ENCODE data around the gene CAPN2. TPM values are rescaled to one million over a fixed set of nuclear protein-coding genes. Genes with fewer than 3 reads are reported as not detected.

The CAPN2 gene
- total RNA-seq, 1 donor from 2014 or later: 391 TPM

- Histone ChIP-seq H3K9ac (ENCODE audit: low read length) (no peak overlapping the region), H3K4me3 (ENCODE audit: insufficient read depth, low read depth, low read length) (no peak overlapping the region), H3K4me2 (ENCODE audit: low read length) (no peak overlapping the region), H3K27ac (ENCODE audit: low read depth, low read length) (peak overlapping the region; percentile 46), H3K4me1 (ENCODE audit: insufficient read depth, low read length) (peaks cover 7% of the 10 kb centered on the region), H2AFZ (ENCODE audit: low read depth, low read length) (no peak overlapping the region), H3K79me2 (ENCODE audit: insufficient read depth, low read length) (no peaks in the 10 kb centered on the region), H3K36me3 (ENCODE audit: insufficient read depth, low read length) (peaks cover 36% of the 10 kb centered on the region), H3K27me3 (ENCODE audit: insufficient read depth, low read length) (no peaks in the 10 kb centered on the region), H4K20me1 (ENCODE audit: insufficient read depth, low read length) (no peaks in the 10 kb centered on the region), H3K9me3 (ENCODE audit: insufficient read depth, low read depth, low read length) (no peaks in the 10 kb centered on the region)
- Mint-ChIP-seq H3K4me1 (ENCODE audit: low read depth, unreplicated experiment) (peaks cover 20% of the 10 kb centered on the region), H3K9me3 (ENCODE audit: unreplicated experiment) (no peaks in the 10 kb centered on the region), H3K4me3 (ENCODE audit: unreplicated experiment) (no peak overlapping the region), H3K27me3 (ENCODE audit: low read depth, unreplicated experiment) (no peaks in the 10 kb centered on the region), H3K36me3 (ENCODE audit: low read depth, unreplicated experiment) (peaks cover 5% of the 10 kb centered on the region), H3K27ac (ENCODE audit: unreplicated experiment) (no peak overlapping the region)
- TF ChIP-seq EZH2 (IDR thresholded peaks at IDR 0.05; ENCODE audit: insufficient read depth, low read length) (no peak), CTCF (IDR thresholded peaks at IDR 0.05; ENCODE audit: insufficient read depth, low read depth, low read length) (no peak)
- no peak for DNase-seq (ENCODE audit: low read depth)
- no peak for FAIRE-seq
Measured at GRCh38 chr1:223780949-223781348, 68.6 kb downstream of the CAPN2 start.

- Histone ChIP-seq H3K79me2 (ENCODE audit: insufficient read depth, low read length) (no peaks in the 10 kb centered on the region), H3K4me3 (ENCODE audit: insufficient read depth, low read depth, low read length) (no peak overlapping the region), H3K4me2 (ENCODE audit: low read length) (no peak overlapping the region), H4K20me1 (ENCODE audit: insufficient read depth, low read length) (no peaks in the 10 kb centered on the region), H3K9me3 (ENCODE audit: insufficient read depth, low read depth, low read length) (no peaks in the 10 kb centered on the region), H2AFZ (ENCODE audit: low read depth, low read length) (no peak overlapping the region), H3K4me1 (ENCODE audit: insufficient read depth, low read length) (no peaks in the 10 kb centered on the region), H3K9ac (ENCODE audit: low read length) (no peak overlapping the region), H3K27me3 (ENCODE audit: insufficient read depth, low read length) (no peaks in the 10 kb centered on the region), H3K36me3 (ENCODE audit: insufficient read depth, low read length) (peaks cover 36% of the 10 kb centered on the region), H3K27ac (ENCODE audit: low read depth, low read length) (no peak overlapping the region)
- H3K36me3 Mint-ChIP-seq (ENCODE audit: low read depth, unreplicated experiment): peaks cover 4% of the 10 kb centered on the region
- H3K9me3 Mint-ChIP-seq (ENCODE audit: unreplicated experiment): no peaks in the 10 kb centered on the region
- FAIRE-seq (no peak), DNase-seq (ENCODE audit: low read depth) (no peak)
- H3K27ac Mint-ChIP-seq (ENCODE audit: unreplicated experiment): no peak overlapping the region
- TF ChIP-seq CTCF (IDR thresholded peaks at IDR 0.05; ENCODE audit: insufficient read depth, low read depth, low read length): no peak
- TF ChIP-seq EZH2 (IDR thresholded peaks at IDR 0.05; ENCODE audit: insufficient read depth, low read length): no peak
- H3K27me3 Mint-ChIP-seq (ENCODE audit: low read depth, unreplicated experiment): no peaks in the 10 kb centered on the region
- no peak overlapping the region for H3K4me3 Mint-ChIP-seq (ENCODE audit: unreplicated experiment)
- peaks cover 6% of the 10 kb centered on the region for H3K4me1 Mint-ChIP-seq (ENCODE audit: low read depth, unreplicated experiment)
Measured at GRCh38 chr1:223783676-223784075, 71.3 kb downstream of the CAPN2 start.

- H3K4me3 Mint-ChIP-seq (ENCODE audit: unreplicated experiment): no peak overlapping the region
- Histone ChIP-seq H2AFZ (ENCODE audit: low read depth, low read length) (no peak overlapping the region), H3K9ac (ENCODE audit: low read length) (no peak overlapping the region), H4K20me1 (ENCODE audit: insufficient read depth, low read length) (no peaks in the 10 kb centered on the region), H3K27ac (ENCODE audit: low read depth, low read length) (no peak overlapping the region), H3K27me3 (ENCODE audit: insufficient read depth, low read length) (no peaks in the 10 kb centered on the region), H3K79me2 (ENCODE audit: insufficient read depth, low read length) (no peaks in the 10 kb centered on the region), H3K4me2 (ENCODE audit: low read length) (no peak overlapping the region), H3K4me3 (ENCODE audit: insufficient read depth, low read depth, low read length) (no peak overlapping the region), H3K9me3 (ENCODE audit: insufficient read depth, low read depth, low read length) (no peaks in the 10 kb centered on the region), H3K36me3 (ENCODE audit: insufficient read depth, low read length) (peaks cover 32% of the 10 kb centered on the region), H3K4me1 (ENCODE audit: insufficient read depth, low read length) (no peaks in the 10 kb centered on the region)
- peaks cover 6% of the 10 kb centered on the region for H3K4me1 Mint-ChIP-seq (ENCODE audit: low read depth, unreplicated experiment)
- FAIRE-seq (no peak), DNase-seq (ENCODE audit: low read depth) (no peak)
- TF ChIP-seq EZH2 (IDR thresholded peaks at IDR 0.05; ENCODE audit: insufficient read depth, low read length): no peak
- TF ChIP-seq CTCF (IDR thresholded peaks at IDR 0.05; ENCODE audit: insufficient read depth, low read depth, low read length): no peak
- H3K9me3 Mint-ChIP-seq (ENCODE audit: unreplicated experiment): no peaks in the 10 kb centered on the region
- no peak overlapping the region for H3K27ac Mint-ChIP-seq (ENCODE audit: unreplicated experiment)
- H3K36me3 Mint-ChIP-seq (ENCODE audit: low read depth, unreplicated experiment): peaks cover 4% of the 10 kb centered on the region
- H3K27me3 Mint-ChIP-seq (ENCODE audit: low read depth, unreplicated experiment): no peaks in the 10 kb centered on the region
Measured at GRCh38 chr1:223784541-223784940, 72.2 kb downstream of the CAPN2 start.

All from astrocyte (in vitro differentiated cells and primary cell).